Subcutaneous adipose tissue (tissue), 4 donors: ENCODE data around the gene TRMT61A. TPM values are rescaled to one million over a fixed set of nuclear protein-coding genes. Genes with fewer than 3 reads are reported as not detected.

Experiments
- total RNA-seq, 4 donors: library from RNA; depleted of rRNA; stranded (reverse); fragments of >200 nt; gene quantifications; one replicate each; pipeline ENCODE4 v1.1.0, GENCODE V29; 2016
- TF ChIP-seq, protein P1 (sequence below): fragments of 450-650 bp; IDR thresholded peaks from one replicate; pipeline ENCODE4 v1.5.1; 2016; ENCODE audit warnings: low read depth, mild to moderate bottlenecking, control low read depth, antibody characterized with exemption, moderate library complexity

The TRMT61A gene
- total RNA-seq, 4 donors from 2014 or later, result 3.1 to 13.9 (median 9.9) TPM

GRCh38 chr14:103539056-103539825, 10.2 kb downstream of the TRMT61A start:
- TF ChIP-seq, protein P1, sequence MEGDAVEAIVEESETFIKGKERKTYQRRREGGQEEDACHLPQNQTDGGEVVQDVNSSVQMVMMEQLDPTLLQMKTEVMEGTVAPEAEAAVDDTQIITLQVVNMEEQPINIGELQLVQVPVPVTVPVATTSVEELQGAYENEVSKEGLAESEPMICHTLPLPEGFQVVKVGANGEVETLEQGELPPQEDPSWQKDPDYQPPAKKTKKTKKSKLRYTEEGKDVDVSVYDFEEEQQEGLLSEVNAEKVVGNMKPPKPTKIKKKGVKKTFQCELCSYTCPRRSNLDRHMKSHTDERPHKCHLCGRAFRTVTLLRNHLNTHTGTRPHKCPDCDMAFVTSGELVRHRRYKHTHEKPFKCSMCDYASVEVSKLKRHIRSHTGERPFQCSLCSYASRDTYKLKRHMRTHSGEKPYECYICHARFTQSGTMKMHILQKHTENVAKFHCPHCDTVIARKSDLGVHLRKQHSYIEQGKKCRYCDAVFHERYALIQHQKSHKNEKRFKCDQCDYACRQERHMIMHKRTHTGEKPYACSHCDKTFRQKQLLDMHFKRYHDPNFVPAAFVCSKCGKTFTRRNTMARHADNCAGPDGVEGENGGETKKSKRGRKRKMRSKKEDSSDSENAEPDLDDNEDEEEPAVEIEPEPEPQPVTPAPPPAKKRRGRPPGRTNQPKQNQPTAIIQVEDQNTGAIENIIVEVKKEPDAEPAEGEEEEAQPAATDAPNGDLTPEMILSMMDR, result no peak

DNA sequence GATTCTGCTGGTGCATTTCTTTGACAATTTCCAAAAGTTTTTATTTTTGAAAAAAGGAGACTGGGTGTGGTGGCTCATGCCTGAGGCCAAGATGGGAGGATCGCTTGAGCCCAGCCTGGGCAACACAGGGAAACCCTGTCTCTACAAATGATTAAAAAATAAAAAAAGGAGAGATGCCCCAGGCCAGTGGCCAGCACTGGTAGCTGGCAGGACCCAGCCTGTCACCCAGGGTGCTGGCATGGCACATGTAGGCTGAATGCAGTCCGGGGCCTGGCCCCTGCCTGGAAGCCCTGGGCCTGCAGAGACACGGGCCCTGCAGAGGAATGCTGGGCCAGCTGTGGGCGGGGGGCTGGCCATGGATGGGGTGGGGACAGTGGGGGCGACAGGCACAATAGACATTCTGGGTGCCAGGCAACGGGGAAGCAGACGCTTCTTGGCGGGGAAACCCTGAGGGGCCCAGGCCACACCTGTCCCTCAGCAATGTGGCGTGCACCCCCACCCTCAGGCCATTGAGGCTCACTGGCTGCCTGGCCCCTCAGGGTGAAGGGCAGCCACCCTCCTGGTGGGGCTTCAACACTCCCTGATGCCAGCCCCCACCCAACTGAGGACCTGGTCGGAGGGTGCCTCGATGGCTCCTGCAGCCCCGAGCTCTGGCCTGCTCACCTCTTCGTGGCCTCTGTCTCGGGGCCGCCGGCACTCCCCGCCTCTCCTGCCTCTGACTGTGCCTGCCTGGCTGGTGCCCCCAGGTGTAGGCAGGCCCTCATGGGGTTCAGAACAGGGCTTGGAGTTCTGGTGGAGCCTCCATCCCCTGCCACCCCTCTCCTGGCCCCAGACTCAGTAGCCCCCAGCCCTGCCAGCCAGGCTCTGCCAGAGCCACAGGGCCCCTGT, 12.1 kb downstream of the TRMT61A start:
- TF ChIP-seq, protein P1, result no peak

- TF ChIP-seq, protein P1, result no peak
Observed at GRCh38 chr14:103541709-103542604, 13.0 kb downstream of the TRMT61A start.

DNA sequence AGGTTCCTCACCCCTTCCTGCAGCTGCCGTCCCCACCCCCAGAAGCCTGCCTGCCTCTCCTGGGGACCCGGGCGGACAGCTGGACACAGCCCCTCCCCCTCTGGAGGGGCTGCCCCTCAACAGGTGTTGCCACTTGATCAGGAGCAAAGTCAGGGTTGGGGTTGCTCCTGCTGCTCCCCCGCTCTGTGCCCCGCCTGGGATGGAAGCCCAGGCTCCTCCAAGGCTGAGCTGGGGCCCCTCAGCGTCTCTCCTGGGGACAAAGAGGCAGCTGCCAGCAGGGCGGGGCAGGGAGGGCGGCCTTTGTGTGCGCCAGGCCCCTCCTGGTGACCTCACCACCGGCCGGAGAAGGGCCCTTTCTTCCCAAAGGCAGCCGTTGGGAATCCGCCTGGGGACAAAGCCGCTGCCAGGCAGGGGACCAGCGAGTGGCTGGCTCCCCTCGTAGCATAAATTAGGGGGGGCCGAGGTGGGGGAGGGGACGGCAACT, 13.7 kb downstream of the TRMT61A start:
- TF ChIP-seq, protein P1, result no peak

DNA sequence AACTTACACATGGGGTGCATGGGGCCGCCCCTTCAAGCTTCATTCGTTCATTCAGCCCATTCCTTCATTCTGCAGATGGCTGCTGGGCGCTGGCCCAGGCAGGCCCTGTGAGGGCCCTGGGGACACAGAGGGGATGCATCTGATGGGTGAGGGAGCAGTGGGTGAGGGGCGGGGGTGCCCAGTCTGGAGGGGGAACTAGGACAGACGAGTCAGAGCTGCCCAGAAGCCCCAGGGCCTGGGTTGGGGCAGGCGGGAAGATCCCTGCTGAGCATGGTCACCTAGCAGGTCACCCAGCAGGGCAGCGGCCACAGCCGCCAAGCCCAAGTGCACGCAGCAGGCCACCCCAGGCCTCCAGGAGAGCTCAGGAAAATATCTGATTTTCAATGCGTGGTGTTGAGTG, 14.1 kb downstream of the TRMT61A start:
- TF ChIP-seq, protein P1, result no peak

- TF ChIP-seq, protein P1, result no peak
Observed at GRCh38 chr14:103543721-103544387, 14.9 kb downstream of the TRMT61A start.
